A549 (cell line): ENCODE measurements around the gene DCHS2. TPM values are rescaled to one million over a fixed set of nuclear protein-coding genes. Genes with fewer than 3 reads are reported as not detected.

Experiments used
- ATAC-seq, 2 experiments: fragments of 200-7000 bp in 1 of 2; fragments of >200 bp in 1 of 2; cut with Nextera tagmentation in 1 of 2; cut with Tn5 transposase in 1 of 2; 3 replicates each; pipeline versions ENCODE4 v1.8.0 to v1.9.1; 2018 to 2020; ENCODE audit warnings: mild to moderate bottlenecking in 1 of 2, moderate library complexity in 1 of 2
- CTCF ChIA-PET: fragments of 300-600 bp; sonication (Branson Sonifier 250); formaldehyde crosslinking; extraction: SDS; loops from one replicate; lab custom pipeline; 2021; ENCODE audit warnings: antibody characterized with exemption, inconsistent platforms; lab: Yijun Ruan, JAX
- POLR2A ChIA-PET: fragments of 350-600 bp; formaldehyde crosslinking; extraction: SDS; loops from one replicate; lab custom pipeline; 2021; ENCODE audit warnings: antibody characterized with exemption, inconsistent platforms; lab: Yijun Ruan, JAX
- DNase-seq, 2 experiments: peaks; one replicate each; pipeline versions ENCODE4 v3.0.0 to v3.0.0-alpha.2; 2011 to 2016; ENCODE audit warnings: low read depth in 1 of 2, low spot score in 1 of 2
- FAIRE-seq: peaks from 2 replicates; lab custom pipeline; 2011; peaks lifted over from hg19 to GRCh38; lab: Jason Lieb, UNC
- H3K27ac ChIP-seq, 2 experiments: fragments of >200 bp; sonication (Bioruptor Twin); formaldehyde crosslinking; 3 replicates each; pipeline ENCODE4 v1.5.1; 2016 to 2017
- H3K4me1 ChIP-seq: fragments of >200 bp; sonication (Bioruptor Twin); formaldehyde crosslinking; 3 replicates; pipeline ENCODE4 v1.6.1; 2016
- H3K4me2 ChIP-seq: fragments of >200 bp; sonication (Bioruptor Twin); formaldehyde crosslinking; 3 replicates; pipeline ENCODE4 v1.6.1; 2016
- H3K4me3 ChIP-seq: fragments of >200 bp; sonication (Bioruptor Twin); formaldehyde crosslinking; 3 replicates; pipeline ENCODE4 v1.5.1; 2016
- H3K9me3 ChIP-seq: fragments of >200 bp; sonication (Bioruptor Twin); formaldehyde crosslinking; 3 replicates; pipeline ENCODE4 v1.6.1; 2016
- BHLHE40 ChIP-seq: IDR thresholded peaks from 2 replicates; pipeline ENCODE4 v1.6.1; 2012; ENCODE audit warnings: low read depth, low read length, inconsistent platforms
- CBX2 ChIP-seq: fragments of 200-600 bp; sonication (generic); IDR thresholded peaks from 2 replicates; pipeline ENCODE4 v1.6.1; 2016; ENCODE audit warnings: low read depth, mild to moderate bottlenecking, borderline replicate concordance
- CBX8 ChIP-seq: fragments of 200-600 bp; sonication (generic); IDR thresholded peaks from 2 replicates; pipeline ENCODE4 v1.6.1; 2016
- CHD2 ChIP-seq: fragments of 150-350 bp; IDR thresholded peaks from 2 replicates; pipeline ENCODE4 v1.6.1; 2014; ENCODE audit warnings: low read length; ENCODE audit not compliant: partially characterized antibody
- FOXS1 ChIP-seq: fragments of 250-450 bp; sonication (Bioruptor Pico); IDR thresholded peaks from 2 replicates; pipeline ENCODE4 v1.5.0; 2020; ENCODE audit warnings: mild to moderate bottlenecking, moderate library complexity
- HOXB13 ChIP-seq: fragments of 250-450 bp; sonication (Bioruptor Pico); IDR thresholded peaks from 2 replicates; pipeline ENCODE4 v1.5.0; 2020; ENCODE audit warnings: low read depth, mild to moderate bottlenecking, moderate library complexity
- HOXB5 ChIP-seq: fragments of 250-450 bp; sonication (Bioruptor Pico); IDR thresholded peaks from 2 replicates; pipeline ENCODE4 v1.5.0; 2020; ENCODE audit warnings: mild to moderate bottlenecking, moderate library complexity
- KDM1A ChIP-seq: fragments of 200-600 bp; sonication (generic); IDR thresholded peaks from 2 replicates; pipeline ENCODE4 v1.6.1; 2016; ENCODE audit warnings: low read depth, mild to moderate bottlenecking
- KDM5A ChIP-seq: fragments of 200-600 bp; sonication (generic); IDR thresholded peaks from 2 replicates; pipeline ENCODE4 v1.6.1; 2016; ENCODE audit warnings: antibody characterized with exemption, mild to moderate bottlenecking
- NFE2L2 ChIP-seq: fragments of 150-350 bp; conservative IDR thresholded peaks from 2 replicates; pipeline ENCODE4 v1.6.1; 2014; ENCODE audit warnings: low read length
- NPAS2 ChIP-seq: fragments of 250-450 bp; sonication (Bioruptor Pico); IDR thresholded peaks from 2 replicates; pipeline ENCODE4 v1.8.0; 2022; ENCODE audit warnings: mild to moderate bottlenecking, moderate library complexity, borderline replicate concordance
- RAD21 ChIP-seq, 2 experiments: fragments of >200 bp in 1 of 2; sonication (Bioruptor Twin) in 1 of 2; formaldehyde crosslinking in 1 of 2; IDR thresholded peaks in 1 of 2; conservative IDR thresholded peaks in 1 of 2; 2 replicates in 1 of 2; 3 replicates in 1 of 2; pipeline ENCODE4 v1.6.1; 2012 to 2018; ENCODE audit warnings: inconsistent platforms in 1 of 2
- RCOR1 ChIP-seq: fragments of 150-350 bp; IDR thresholded peaks from 2 replicates; pipeline ENCODE4 v1.6.1; 2014; ENCODE audit warnings: antibody characterized with exemption, low read length, low read depth
- RFX5 ChIP-seq: fragments of 450-650 bp; IDR thresholded peaks from 2 replicates; pipeline ENCODE4 v1.7.1; 2014; ENCODE audit warnings: antibody characterized with exemption, mild to moderate bottlenecking, moderate library complexity
- SMC3 ChIP-seq: fragments of >200 bp; sonication (Bioruptor Twin); formaldehyde crosslinking; IDR thresholded peaks from 3 replicates; pipeline ENCODE4 v1.6.1; 2018; ENCODE audit warnings: inconsistent platforms
- ZC3H11A ChIP-seq: fragments of 450-650 bp; IDR thresholded peaks from 2 replicates; pipeline ENCODE4 v1.6.1; 2014; ENCODE audit warnings: antibody characterized with exemption, mild to moderate bottlenecking
- WGBS: methylation state at CpG from one replicate; pipeline ENCODE4 v1.1.6; 2017; ENCODE audit errors: missing lambda C conversion rate; 5-methylcytosine and 5-hydroxymethylcytosine counted together
- polyA plus RNA-seq, 4 experiments: library from polyadenylated mRNA; depleted of rRNA in 3 of 4; stranded (reverse); fragments of >200 nt; fragmentation: RNase III in 1 of 4; extraction: RNeasy Plus Mini Kit Qiagen cat#74134 plus additional on column Dnase treatment in 1 of 4; gene quantifications; 2 replicates in 3 of 4; 3 replicates in 1 of 4; pipeline ENCODE4 v1.2.3, GENCODE V29; 2011 to 2017
- TF ChIP-seq, protein P1 (sequence below): fragments of >200 bp; sonication (Bioruptor Twin); formaldehyde crosslinking; IDR thresholded peaks from 3 replicates; pipeline ENCODE4 v1.5.1; 2016

DCHS2 gene
- polyA plus RNA-seq, 2 of the 4 experiments (the other 2 are of a cell fraction): 0.06 TPM; not detected in 1

DNA sequence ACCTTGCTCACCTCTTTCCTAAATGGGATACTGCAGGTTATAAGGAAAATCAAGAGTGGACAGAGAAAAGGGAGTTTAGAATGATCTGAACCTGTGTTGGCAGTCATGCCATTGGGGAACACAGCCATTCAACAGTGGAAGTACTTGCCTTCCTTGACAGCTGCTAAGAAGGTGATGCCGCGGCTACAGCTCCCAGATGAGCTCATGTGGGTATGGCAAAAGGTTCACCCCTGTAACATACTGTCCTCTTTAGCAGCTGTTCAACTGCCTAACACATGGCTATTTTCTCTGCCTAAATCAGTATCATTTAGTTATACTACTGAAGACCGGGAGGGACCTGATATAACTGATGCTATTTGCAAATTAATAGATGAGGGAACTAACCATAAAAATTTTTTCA lies 76.8 kb downstream of the DCHS2 start:
- WGBS: 64% methylated on average over 3 of the region's 3 CpGs
- CTCF ChIA-PET: no interaction called here
- ATAC-seq (no peak), DNase-seq (no peak), FAIRE-seq (no peak)
- Histone ChIP-seq H3K4me3 (no peak overlapping the region), H3K4me2 (no peak overlapping the region), H3K27ac (no peak overlapping the region), H3K9me3 (no peaks in the 10 kb centered on the region), H3K4me1 (no peaks in the 10 kb centered on the region)
- TF ChIP-seq RFX5: no peak
- TF ChIP-seq CBX8: no peak
- no peak for TF ChIP-seq NPAS2
- no peak for TF ChIP-seq BHLHE40
- POLR2A ChIA-PET: no interaction called here

DNA sequence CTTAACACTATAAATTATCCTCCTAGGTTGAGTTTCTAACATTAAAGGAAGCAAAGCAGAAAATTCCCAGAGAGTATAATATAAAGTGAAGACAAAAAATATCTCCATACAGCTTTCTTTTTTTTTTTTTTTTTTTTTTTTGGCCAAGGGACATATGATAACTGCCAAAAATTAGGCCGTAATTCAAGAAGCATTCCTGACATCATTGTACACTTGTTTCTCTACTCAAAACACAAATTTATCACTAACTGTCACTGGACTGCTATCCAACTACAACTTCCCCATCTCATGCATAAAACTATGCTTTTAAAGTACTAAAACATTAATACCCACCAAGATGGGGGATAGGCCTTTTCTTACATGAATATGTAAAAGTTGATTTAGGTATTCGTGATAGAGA lies 77.2 kb downstream of the DCHS2 start:
- CTCF ChIA-PET: no interaction called here
- Histone ChIP-seq H3K9me3 (no peaks in the 10 kb centered on the region), H3K27ac (no peak overlapping the region), H3K4me1 (no peaks in the 10 kb centered on the region), H3K4me2 (no peak overlapping the region), H3K4me3 (no peak overlapping the region)
- POLR2A ChIA-PET: no interaction called here
- FAIRE-seq (no peak), ATAC-seq (no peak), DNase-seq (no peak)
- no peak for TF ChIP-seq RCOR1
- 45% methylated on average over 2 of the region's 2 CpGs for whole genome bisulfite sequencing

DNA sequence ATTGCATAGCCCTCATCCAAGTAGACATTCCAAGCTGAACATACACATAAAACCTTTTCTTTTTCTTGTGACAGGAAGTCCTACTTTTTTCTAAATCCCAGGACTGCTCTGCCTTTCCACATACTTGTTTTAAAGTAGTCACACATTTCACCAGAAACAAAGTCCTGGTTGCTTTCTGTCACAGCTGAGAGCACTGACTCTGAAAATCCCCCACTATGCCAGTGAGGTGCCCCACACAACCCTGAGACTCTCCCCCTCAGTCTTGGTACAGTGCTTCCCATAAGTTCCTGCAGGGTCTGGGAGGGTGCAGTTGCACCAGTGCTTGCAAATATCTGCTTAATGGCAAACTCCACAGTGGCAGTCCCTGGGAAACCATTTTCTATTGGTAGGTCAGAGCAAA lies 84.2 kb downstream of the DCHS2 start:
- no peaks in the 10 kb centered on the region for H3K4me1 ChIP-seq
- TF ChIP-seq HOXB5 (CRISPR knock-in tag): no peak
- no peak for TF ChIP-seq CHD2
- no peak for TF ChIP-seq KDM5A
- TF ChIP-seq, all 56 proteins: peak for 0
- no peak overlapping the region for H3K4me2 ChIP-seq
- ChIA-PET CTCF (no interaction called here), POLR2A (no interaction called here)
- H3K4me3 ChIP-seq: no peak overlapping the region
- H3K27ac ChIP-seq: no peak overlapping the region
- ATAC-seq: no peak
- DNase-seq: no peak
- FAIRE-seq: no peak
- no peaks in the 10 kb centered on the region for H3K9me3 ChIP-seq

DNA sequence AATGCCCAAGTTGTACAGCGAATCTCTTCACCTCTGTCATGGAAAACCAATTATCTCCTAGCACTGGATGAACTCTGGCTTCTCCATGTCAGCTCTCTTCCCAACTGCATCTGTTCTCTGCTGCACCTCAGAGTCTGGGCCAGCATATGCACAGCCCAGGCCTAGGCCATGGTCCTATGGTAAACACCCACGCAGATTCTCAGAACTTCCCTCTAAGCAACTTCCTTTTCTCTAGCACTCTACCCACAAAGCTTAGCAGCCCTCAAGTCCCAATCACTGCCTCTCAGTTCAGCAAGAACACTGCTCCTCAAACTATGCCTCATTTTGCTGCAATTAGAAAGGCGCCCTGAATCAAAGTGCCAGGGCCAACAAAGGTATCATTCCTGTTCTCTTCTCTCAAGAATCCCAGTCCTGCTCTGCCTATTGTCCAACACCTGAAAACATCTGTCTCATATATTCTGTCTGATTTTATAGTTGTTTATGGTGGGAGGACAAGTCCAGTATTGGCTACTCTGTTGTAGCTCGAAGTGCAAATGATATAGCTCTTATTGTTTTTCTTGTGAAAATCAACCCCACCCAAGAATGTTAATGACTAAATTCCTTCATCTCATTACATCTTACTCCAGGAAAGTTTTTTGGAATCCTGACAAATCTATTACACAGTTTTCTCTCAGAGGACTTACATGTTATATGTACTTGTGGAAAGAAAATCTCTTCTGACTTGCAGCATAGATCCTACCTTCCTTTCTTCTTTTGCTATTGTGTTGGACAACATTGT lies 85.4 kb downstream of the DCHS2 start:
- ATAC-seq: no peak
- H3K27ac ChIP-seq: no peak overlapping the region
- no peak for DNase-seq
- ChIA-PET POLR2A (no interaction called here), CTCF (no interaction called here)
- no peak overlapping the region for H3K4me2 ChIP-seq
- 20% methylated on average over 4 of the region's 4 CpGs for WGBS
- TF ChIP-seq NFE2L2 (no peak), KDM1A (no peak)
- H3K4me1 ChIP-seq: no peaks in the 10 kb centered on the region
- no peak for FAIRE-seq
- no peak overlapping the region for H3K4me3 ChIP-seq
- H3K9me3 ChIP-seq: no peaks in the 10 kb centered on the region

DNA sequence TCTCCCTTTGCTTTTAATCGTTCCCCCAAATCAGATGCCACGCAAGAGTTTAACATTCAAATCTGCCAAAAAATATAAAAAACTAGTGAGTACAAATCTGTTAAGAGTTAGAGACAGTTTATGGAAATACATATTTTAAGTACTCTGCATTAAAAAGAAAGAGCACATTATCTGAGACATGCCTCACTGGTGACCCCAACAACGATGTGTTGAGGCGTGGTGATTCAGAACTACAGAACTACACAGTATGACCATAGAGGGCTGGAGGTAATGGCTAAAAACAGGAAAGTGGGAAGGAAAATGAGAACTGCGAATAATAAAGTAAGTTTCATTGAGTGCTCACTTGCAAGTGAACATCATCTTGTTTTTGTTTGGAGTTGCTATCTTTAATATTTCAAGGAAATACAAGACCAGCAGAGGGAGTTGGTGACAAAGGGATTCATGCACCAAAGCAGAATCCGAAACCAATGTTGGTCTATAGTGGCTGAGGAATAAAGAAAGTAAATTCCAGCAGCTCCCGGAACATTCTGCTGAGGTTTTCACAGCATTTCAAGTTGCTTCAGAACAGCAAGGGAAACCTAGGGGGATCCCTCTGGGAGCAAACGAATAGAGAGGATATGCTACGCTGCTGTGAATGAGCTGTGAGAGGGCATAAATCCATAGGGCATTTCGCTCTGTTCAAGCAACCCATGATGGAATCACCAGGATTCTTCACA lies 92.2 kb downstream of the DCHS2 start:
- CTCF ChIA-PET: interaction anchor here (0.7 to 2.7 kb wide), 7 partner anchors 8 to 225 kb away, joined by 3 to 13 read pairs (median 4); partner anchors contain the start of gene PLRG1
- H3K4me1 ChIP-seq: no peaks in the 10 kb centered on the region
- DNase-seq: peak; percentile 27 to 51
- no peaks in the 10 kb centered on the region for H3K9me3 ChIP-seq
- POLR2A ChIA-PET: no interaction called here
- TF ChIP-seq RAD21 (conservative IDR thresholded peaks at IDR 0.05 in 1 of 2, IDR thresholded peaks at IDR 0.05 in 1 of 2) (peak; percentile 64 to 65), HOXB13 (CRISPR knock-in tag) (no peak), FOXS1 (no peak), CBX2 (no peak), ZC3H11A (no peak), SMC3 (peak; percentile 45; the same call in 1 of the 3 replicates)
- TF ChIP-seq, protein P1, sequence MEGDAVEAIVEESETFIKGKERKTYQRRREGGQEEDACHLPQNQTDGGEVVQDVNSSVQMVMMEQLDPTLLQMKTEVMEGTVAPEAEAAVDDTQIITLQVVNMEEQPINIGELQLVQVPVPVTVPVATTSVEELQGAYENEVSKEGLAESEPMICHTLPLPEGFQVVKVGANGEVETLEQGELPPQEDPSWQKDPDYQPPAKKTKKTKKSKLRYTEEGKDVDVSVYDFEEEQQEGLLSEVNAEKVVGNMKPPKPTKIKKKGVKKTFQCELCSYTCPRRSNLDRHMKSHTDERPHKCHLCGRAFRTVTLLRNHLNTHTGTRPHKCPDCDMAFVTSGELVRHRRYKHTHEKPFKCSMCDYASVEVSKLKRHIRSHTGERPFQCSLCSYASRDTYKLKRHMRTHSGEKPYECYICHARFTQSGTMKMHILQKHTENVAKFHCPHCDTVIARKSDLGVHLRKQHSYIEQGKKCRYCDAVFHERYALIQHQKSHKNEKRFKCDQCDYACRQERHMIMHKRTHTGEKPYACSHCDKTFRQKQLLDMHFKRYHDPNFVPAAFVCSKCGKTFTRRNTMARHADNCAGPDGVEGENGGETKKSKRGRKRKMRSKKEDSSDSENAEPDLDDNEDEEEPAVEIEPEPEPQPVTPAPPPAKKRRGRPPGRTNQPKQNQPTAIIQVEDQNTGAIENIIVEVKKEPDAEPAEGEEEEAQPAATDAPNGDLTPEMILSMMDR: peak; percentile 61
- no peak for FAIRE-seq
- H3K4me2 ChIP-seq: peak overlapping the region; percentile 71
- H3K4me3 ChIP-seq: peak overlapping the region; percentile 41
- H3K27ac ChIP-seq: no peak overlapping the region
- WGBS: 10% methylated on average over 10 of the region's 10 CpGs
- peak; percentile 89 to 94 for ATAC-seq
